K562 (cell line): ENCODE measurements around the gene GPR107. TPM values are rescaled to one million over a fixed set of nuclear protein-coding genes. Genes with fewer than 3 reads are reported as not detected.
A peak's percentile ranks its signal among the peaks of the same experiment; 100 is the strongest.

Source experiments
- ATF3 ChIP-seq, 2 experiments: fragments of 450-650 bp in 1 of 2; sonication (generic) in 1 of 2; formaldehyde crosslinking in 1 of 2; IDR thresholded peaks in 1 of 2; conservative IDR thresholded peaks in 1 of 2; 2 replicates each; pipeline versions ENCODE4 v1.6.1 to v1.8.1; 2016 to 2023; ENCODE audit warnings: mild to moderate bottlenecking in 2 of 2, moderate library complexity in 2 of 2, inconsistent platforms in 1 of 2, missing genetic modification reagents in 1 of 2
- GATA2 ChIP-seq: sonication (generic); formaldehyde crosslinking; IDR thresholded peaks from 2 replicates; pipeline ENCODE4 v1.4.0; 2020; ENCODE audit warnings: mild to moderate bottlenecking, missing genetic modification reagents
- HDGF ChIP-seq: fragments of 450-650 bp; IDR thresholded peaks from 2 replicates; pipeline ENCODE4 v1.6.1; 2016
- MTA1 ChIP-seq: fragments of 450-650 bp; IDR thresholded peaks from 2 replicates; pipeline ENCODE4 v1.6.1; 2017; ENCODE audit warnings: borderline replicate concordance
- MXD1 ChIP-seq: fragments of 250-450 bp; sonication (Bioruptor Pico); IDR thresholded peaks from 2 replicates; pipeline ENCODE4 v1.8.0; 2021; ENCODE audit warnings: borderline replicate concordance, mild to moderate bottlenecking, moderate library complexity; ENCODE audit not compliant: poor library complexity, severe bottlenecking
- NFIC ChIP-seq: fragments of 450-650 bp; IDR thresholded peaks from 2 replicates; pipeline ENCODE4 v1.6.1; 2017; ENCODE audit warnings: mild to moderate bottlenecking, inconsistent platforms
- NR2C2 ChIP-seq, 2 experiments: fragments of 200-800 bp in 1 of 2; sonication (Bioruptor generic) in 1 of 2; sonication (generic) in 1 of 2; formaldehyde crosslinking in 1 of 2; IDR thresholded peaks; 2 replicates each; pipeline versions ENCODE4 v1.6.1 to v1.8.0; 2016 to 2022; ENCODE audit warnings: mild to moderate bottlenecking in 1 of 2, missing compliant biosample characterization in 1 of 2, missing genetic modification characterization in 1 of 2, missing genetic modification reagents in 1 of 2
- RAD21 ChIP-seq, 2 experiments: fragments of 250-450 bp in 1 of 2; fragments of 450-650 bp in 1 of 2; sonication (Bioruptor Pico) in 1 of 2; formaldehyde crosslinking in 1 of 2; IDR thresholded peaks in 1 of 2; conservative IDR thresholded peaks in 1 of 2; 2 replicates each; pipeline versions ENCODE4 v1.4.0 to v1.8.0; 2020 to 2022; ENCODE audit warnings: mild to moderate bottlenecking in 2 of 2, moderate library complexity in 1 of 2
- THAP7 ChIP-seq: fragments of 250-450 bp; sonication (Bioruptor Pico); IDR thresholded peaks from 2 replicates; pipeline ENCODE4 v1.5.0; 2021
- TSC22D4 ChIP-seq: fragments of 450-650 bp; IDR thresholded peaks from 2 replicates; pipeline ENCODE4 v1.6.1; 2016; ENCODE audit warnings: missing genetic modification characterization, missing biosample characterization, control low read depth
- ZBTB40 ChIP-seq, 2 experiments: fragments of 450-650 bp in 1 of 2; sonication (generic) in 1 of 2; formaldehyde crosslinking in 1 of 2; IDR thresholded peaks; 2 replicates each; pipeline versions ENCODE4 v1.7.1 to v1.9.0; 2016 to 2022; ENCODE audit warnings: inconsistent platforms in 1 of 2, mild to moderate bottlenecking in 1 of 2, missing genetic modification reagents in 1 of 2
- polyA plus RNA-seq, 8 experiments: library from polyadenylated mRNA; depleted of rRNA in 4 of 8; stranded (reverse) in 5 of 8; unstranded in 3 of 8; fragments of >200 nt; fragmentation: Nextera tagmentation in 2 of 8; fragmentation: Illumina TruSeq in 1 of 8; extraction: Ambion mirVana in 2 of 8; extraction: Trizol in 1 of 8; gene quantifications; 2 replicates each; pipeline versions ENCODE4 v1.2.1 to v1.2.3, GENCODE V29; 2011 to 2014; ENCODE audit warnings: inconsistent platforms in 1 of 8, missing spikeins in 1 of 8
- total RNA-seq, 7 experiments: library from RNA; depleted of rRNA in 6 of 7; stranded (reverse); fragments of >200 nt in 6 of 7; fragmentation: Illumina TruSeq in 2 of 7; extraction: Trizol in 2 of 7; gene quantifications; 2 replicates each; pipeline versions ENCODE4 v1.2.1 to v1.2.3, GENCODE V29; 2011 to 2021; ENCODE audit warnings: low replicate concordance in 1 of 7

GPR107 gene
- total and polyA plus RNA-seq, 9 of the 15 experiments (the other 6 are each of a cell fraction or from before 2014, with no cell fraction given) = 3.2 to 34.6 (median 14.4) TPM

- TF ChIP-seq NFIC = no peak
- TF ChIP-seq MTA1 = no peak
- TF ChIP-seq THAP7 = no peak
- TF ChIP-seq TSC22D4 (tag) = no peak
- TF ChIP-seq RAD21 (CRISPR knock-in tag; conservative IDR thresholded peaks at IDR 0.05 in 1 of 2, IDR thresholded peaks at IDR 0.05 in 1 of 2) = 0 out of 4 replicates have a peak, but pooled peaks of 1 of the 2 experiments have one; percentile 9
- no peak for TF ChIP-seq HDGF
- TF ChIP-seq ZBTB40 (IDR thresholded peaks at IDR 0.05) = no peak
- TF ChIP-seq ZBTB40 (CRISPR knock-in tag; IDR thresholded peaks at IDR 0.05) = no peak
- TF ChIP-seq MXD1 (CRISPR knock-in tag) = no peak
- peak; percentile 49 for TF ChIP-seq ATF3 (IDR thresholded peaks at IDR 0.05)
- no peak for TF ChIP-seq ATF3 (CRISPR knock-in tag; conservative IDR thresholded peaks at IDR 0.05)
- TF ChIP-seq NR2C2 (CRISPR knock-in tag; IDR thresholded peaks at IDR 0.05) = no peak
- TF ChIP-seq NR2C2 (tag; IDR thresholded peaks at IDR 0.05) = no peak
- TF ChIP-seq GATA2 (CRISPR knock-in tag) = no peak
- TF ChIP-seq, all 486 proteins: peak for 3
Observed at GRCh38 chr9:130167927-130168326, 114.2 kb downstream of the GPR107 start (continued).
